ENCODE data around the gene ALKBH2.

DNA sequence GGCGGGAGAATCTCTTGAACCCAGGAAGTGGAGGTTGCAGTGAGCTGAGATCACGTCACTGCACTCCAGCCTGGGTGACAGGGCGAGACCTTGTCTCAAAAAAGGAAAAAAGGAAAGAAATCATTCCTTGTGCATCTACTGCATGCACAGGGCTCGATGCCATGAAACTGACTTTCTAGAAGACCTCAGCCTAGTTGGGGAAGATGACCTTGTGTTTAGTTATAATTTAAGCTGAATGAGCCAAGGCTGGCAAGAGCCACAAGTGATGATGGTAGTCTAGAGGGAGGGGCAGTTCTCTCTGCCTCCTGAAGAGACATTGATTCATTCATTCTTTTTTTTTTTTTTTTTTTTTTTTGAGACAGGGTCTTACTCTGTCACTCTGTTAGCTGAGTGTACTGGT is 47.3 kb upstream of the ALKBH2 start:
- TF ChIP-seq POLR2A (IDR thresholded peaks at IDR 0.05; ENCODE audit: low read depth) (no peak), EP300 (IDR thresholded peaks at IDR 0.05) (no peak)
- TF ChIP-seq, protein P1, sequence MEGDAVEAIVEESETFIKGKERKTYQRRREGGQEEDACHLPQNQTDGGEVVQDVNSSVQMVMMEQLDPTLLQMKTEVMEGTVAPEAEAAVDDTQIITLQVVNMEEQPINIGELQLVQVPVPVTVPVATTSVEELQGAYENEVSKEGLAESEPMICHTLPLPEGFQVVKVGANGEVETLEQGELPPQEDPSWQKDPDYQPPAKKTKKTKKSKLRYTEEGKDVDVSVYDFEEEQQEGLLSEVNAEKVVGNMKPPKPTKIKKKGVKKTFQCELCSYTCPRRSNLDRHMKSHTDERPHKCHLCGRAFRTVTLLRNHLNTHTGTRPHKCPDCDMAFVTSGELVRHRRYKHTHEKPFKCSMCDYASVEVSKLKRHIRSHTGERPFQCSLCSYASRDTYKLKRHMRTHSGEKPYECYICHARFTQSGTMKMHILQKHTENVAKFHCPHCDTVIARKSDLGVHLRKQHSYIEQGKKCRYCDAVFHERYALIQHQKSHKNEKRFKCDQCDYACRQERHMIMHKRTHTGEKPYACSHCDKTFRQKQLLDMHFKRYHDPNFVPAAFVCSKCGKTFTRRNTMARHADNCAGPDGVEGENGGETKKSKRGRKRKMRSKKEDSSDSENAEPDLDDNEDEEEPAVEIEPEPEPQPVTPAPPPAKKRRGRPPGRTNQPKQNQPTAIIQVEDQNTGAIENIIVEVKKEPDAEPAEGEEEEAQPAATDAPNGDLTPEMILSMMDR (IDR thresholded peaks at IDR 0.05), result no peak
